Prostate gland (tissue), 2 donors: ENCODE data around the gene ZP3. TPM values are rescaled to one million over a fixed set of nuclear protein-coding genes. Genes with fewer than 3 reads are reported as not detected.
"Not testable (repeated sequence)": the region's sequence is repeated elsewhere in the genome, so short reads cannot be mapped to it uniquely, and the experiment has no call there.

Experiments
- DNase-seq: peaks from one replicate; pipeline ENCODE4 v3.0.0-alpha.2; 2019; ENCODE audit warnings: low spot score
- H3K27ac ChIP-seq, 2 donors: fragments of 200-600 bp; sonication (generic); 2 replicates each; pipeline ENCODE4 v1.5.1; 2017 to 2019
- H3K27me3 ChIP-seq: fragments of 200-600 bp; sonication (generic); replicated peaks from 2 replicates; pipeline ENCODE4 v1.5.1; 2019; ENCODE audit not compliant: insufficient read depth
- H3K36me3 ChIP-seq, 2 donors: fragments of 200-600 bp; sonication (generic); 1 replicate in 1 of 2; 2 replicates in 1 of 2; pipeline versions ENCODE4 v1.5.1 to v1.8.1; 2017 to 2019
- H3K4me1 ChIP-seq: fragments of 200-600 bp; sonication (generic); replicated peaks from 2 replicates; pipeline ENCODE4 v1.5.1; 2019
- H3K4me3 ChIP-seq, 2 donors: fragments of 200-600 bp; sonication (generic); 2 replicates each; pipeline ENCODE4 v1.5.1; 2017 to 2019
- H3K9me3 ChIP-seq: fragments of 200-600 bp; sonication (generic); 2 replicates; pipeline ENCODE4 v1.5.1; 2017
- CTCF ChIP-seq, 4 experiments: fragments of 200-600 bp in 2 of 4; fragments of 450-650 bp in 2 of 4; sonication (generic) in 2 of 4; IDR thresholded peaks; 1 replicate in 3 of 4; 2 replicates in 1 of 4; pipeline ENCODE4 v1.5.1; 2016 to 2019; ENCODE audit warnings: antibody characterized with exemption in 4 of 4, mild to moderate bottlenecking in 2 of 4, moderate library complexity in 2 of 4
- POLR2A ChIP-seq: fragments of 450-650 bp; IDR thresholded peaks from one replicate; pipeline ENCODE4 v1.6.1; 2016; ENCODE audit warnings: antibody characterized with exemption, mild to moderate bottlenecking
- POLR2AphosphoS5 ChIP-seq: sonication (generic); formaldehyde crosslinking; IDR thresholded peaks from one replicate; pipeline ENCODE4 v1.6.1; 2017; ENCODE audit warnings: antibody characterized with exemption
- WGBS: methylation state at CpG from one replicate; pipeline ENCODE4 v1.1.5; 2018; 5-methylcytosine and 5-hydroxymethylcytosine counted together
- intact Hi-C: fragments of 100-400 bp; cut with DNase I; formaldehyde crosslinking; loops from one replicate; pipeline ENCODE4 v1.14.2; 2022
- total RNA-seq, 2 donors: library from RNA; depleted of rRNA; stranded (reverse); fragments of >200 nt; gene quantifications; one replicate each; pipeline ENCODE4 v1.1.0, GENCODE V29; 2016

The ZP3 gene
- total RNA-seq, 2 donors from 2014 or later, result 0.80 to 4.5 TPM

GRCh38 chr7:76381814-76382213 lies 42.9 kb upstream of the ZP3 start:
- DNase-seq, result no peak
- 96% methylated on average over 7 of the region's 7 CpGs for WGBS
- Histone ChIP-seq H3K36me3 (no peaks in the 10 kb centered on the region), H3K4me3 (no peak overlapping the region), H3K4me1 (no peaks in the 10 kb centered on the region), H3K9me3 (no peaks in the 10 kb centered on the region), H3K27ac (no peak overlapping the region), H3K27me3 (no peaks in the 10 kb centered on the region)
- TF ChIP-seq POLR2AphosphoS5, result no peak
- no peak for TF ChIP-seq CTCF (IDR thresholded peaks at IDR 0.05)
- no peak for TF ChIP-seq POLR2A
- intact Hi-C loops, result no loop called here

DNA sequence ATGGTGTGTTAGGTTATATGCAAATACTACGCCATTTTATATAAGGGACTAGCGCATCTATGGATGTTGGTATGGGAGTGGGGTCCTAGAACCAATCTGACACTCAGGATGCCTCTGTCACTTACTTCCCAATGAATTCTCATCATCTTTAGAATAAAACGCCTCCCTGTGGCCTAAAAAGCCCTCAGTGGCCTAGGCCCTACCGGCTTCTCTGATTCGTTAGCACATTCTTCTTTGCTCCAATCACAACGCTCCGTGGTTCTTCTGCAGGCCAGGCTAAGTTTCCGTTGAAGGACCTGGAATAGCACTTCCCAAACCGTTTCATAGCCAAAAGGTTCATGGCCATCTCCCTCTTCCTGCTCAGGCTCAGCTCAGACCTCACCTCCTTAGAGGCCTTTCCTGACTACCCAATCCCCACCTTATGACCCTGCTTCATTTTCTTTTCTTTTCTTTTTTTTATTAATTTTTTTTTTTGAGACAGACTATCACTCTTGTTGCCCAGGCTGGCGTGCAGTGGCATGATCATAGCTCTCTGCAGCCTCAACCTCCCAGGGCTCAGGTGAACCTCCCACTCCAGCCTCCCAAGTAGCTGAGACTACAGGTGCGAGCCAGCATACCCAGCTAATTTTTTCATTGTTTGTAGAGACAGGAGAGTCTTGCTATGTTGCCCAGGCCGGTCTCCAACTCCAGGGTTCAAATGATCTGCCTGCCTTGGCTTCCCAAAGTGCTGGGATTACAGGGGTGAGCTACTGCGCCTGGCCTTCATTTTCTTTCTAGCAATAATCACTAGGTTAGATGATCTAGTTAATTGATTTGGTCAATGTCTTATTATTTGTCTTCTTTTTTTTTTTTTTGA lies 41.4 kb upstream of the ZP3 start:
- no peak for DNase-seq
- Histone ChIP-seq H3K4me3 (no peak overlapping the region), H3K27me3 (no peaks in the 10 kb centered on the region), H3K27ac (no peak overlapping the region), H3K36me3 (no peaks in the 10 kb centered on the region), H3K4me1 (no peaks in the 10 kb centered on the region), H3K9me3 (no peaks in the 10 kb centered on the region)
- TF ChIP-seq POLR2AphosphoS5 (no peak), CTCF (IDR thresholded peaks at IDR 0.05) (no peak), POLR2A (no peak)
- intact Hi-C loops, result no loop called here
- 78% methylated on average over 13 of the region's 13 CpGs for WGBS

- Histone ChIP-seq H3K36me3 (no peaks in the 10 kb centered on the region), H3K4me3 (no peak overlapping the region), H3K9me3 (no peaks in the 10 kb centered on the region), H3K4me1 (no peaks in the 10 kb centered on the region), H3K27me3 (no peaks in the 10 kb centered on the region), H3K27ac (no peak overlapping the region)
- DNase-seq, result no peak
- WGBS, result 93% methylated on average over 11 of the region's 11 CpGs
- TF ChIP-seq POLR2A (no peak), CTCF (IDR thresholded peaks at IDR 0.05) (no peak), POLR2AphosphoS5 (no peak)
- intact Hi-C loops, result no loop called here
Observed at GRCh38 chr7:76386691-76387260, 38.0 kb upstream of the ZP3 start.

DNA sequence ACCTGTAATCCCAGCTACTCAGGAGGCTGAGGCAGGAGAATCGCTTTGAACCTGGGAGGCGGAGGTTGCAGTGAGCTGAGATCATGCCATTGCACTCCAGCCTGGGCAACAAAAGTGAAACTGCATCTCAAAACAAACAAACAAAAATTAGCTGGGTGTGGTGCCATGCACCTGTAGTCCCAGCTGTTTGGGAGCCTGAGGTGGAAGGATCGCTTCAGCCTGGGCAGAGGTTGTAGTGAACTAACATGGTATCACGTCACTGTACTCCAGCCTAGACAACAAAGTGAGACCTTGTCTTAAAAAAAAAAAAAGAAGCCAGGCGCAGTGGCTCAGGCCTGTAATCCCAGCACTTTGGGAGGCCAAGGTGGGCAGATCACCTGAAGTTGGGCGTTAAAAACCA lies 37.0 kb upstream of the ZP3 start:
- DNase-seq, H3K36me3 ChIP-seq, H3K4me3 ChIP-seq, H3K9me3 ChIP-seq, H3K27ac ChIP-seq, H3K4me1 ChIP-seq, intact Hi-C loops, H3K27me3 ChIP-seq: not testable (repeated sequence)
- WGBS, result 92% methylated on average over 6 of the region's 6 CpGs

DNA sequence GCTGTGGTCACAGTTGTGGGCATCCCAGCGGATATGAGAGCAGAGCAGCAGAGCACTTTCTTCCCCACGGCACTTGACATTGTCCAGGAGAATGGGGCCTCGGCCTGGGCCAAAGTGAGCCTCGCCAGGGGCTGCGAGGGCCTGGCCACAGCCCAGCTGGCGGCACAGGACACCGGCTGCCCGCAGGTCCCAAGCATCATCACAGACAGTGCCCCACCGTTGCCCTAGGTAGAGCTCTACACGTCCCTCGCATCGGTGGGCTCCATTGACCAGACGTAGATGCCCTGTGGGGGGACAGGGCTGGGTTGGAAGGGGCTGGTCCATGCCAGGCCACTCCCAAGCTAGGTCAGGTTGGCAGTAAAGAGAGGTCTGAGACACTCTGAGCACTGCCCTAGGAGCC lies 34.7 kb upstream of the ZP3 start:
- intact Hi-C loops, result no loop called here
- no peak for TF ChIP-seq POLR2A
- no peak for TF ChIP-seq POLR2AphosphoS5
- TF ChIP-seq CTCF (IDR thresholded peaks at IDR 0.05), result no peak
- 97% methylated on average over 13 of the region's 13 CpGs for WGBS

More for the DNA sequence above, 34.7 kb upstream of the ZP3 start:
- no peaks in the 10 kb centered on the region for H3K36me3 ChIP-seq
- H3K4me3 ChIP-seq, result no peak overlapping the region
- H3K4me1 ChIP-seq, result no peaks in the 10 kb centered on the region
- no peaks in the 10 kb centered on the region for H3K9me3 ChIP-seq
- H3K27me3 ChIP-seq, result no peaks in the 10 kb centered on the region
- DNase-seq, result no peak
- no peak overlapping the region for H3K27ac ChIP-seq
